ENCODE results near the gene KLHL36.

Gene KLHL36

GRCh38 chr16:84650062-84650991, 2.0 kb downstream of the KLHL36 start:
- H3K27ac ChIP-seq: no peak overlapping the region
- no peak for TF ChIP-seq CTCF (conservative IDR thresholded peaks at IDR 0.05)

GRCh38 chr16:84652566-84652965, 4.3 kb downstream of the KLHL36 start:
- no peak overlapping the region for H3K27ac ChIP-seq
- TF ChIP-seq CTCF (conservative IDR thresholded peaks at IDR 0.05): no peak

GRCh38 chr16:84654238-84654637, 5.9 kb downstream of the KLHL36 start:
- no peak for TF ChIP-seq CTCF (conservative IDR thresholded peaks at IDR 0.05)
- H3K27ac ChIP-seq: no peak overlapping the region

- TF ChIP-seq CTCF (conservative IDR thresholded peaks at IDR 0.05): no peak
Measured at GRCh38 chr16:84654998-84655397, 6.7 kb downstream of the KLHL36 start.

GRCh38 chr16:84656649-84657048, 8.3 kb downstream of the KLHL36 start:
- TF ChIP-seq CTCF (conservative IDR thresholded peaks at IDR 0.05): no peak
- H3K27ac ChIP-seq: no peak overlapping the region

More at GRCh38 chr16:84654998-84655397, 6.7 kb downstream of the KLHL36 start:
- no peak overlapping the region for H3K27ac ChIP-seq

- no peak for TF ChIP-seq CTCF (conservative IDR thresholded peaks at IDR 0.05)
- H3K27ac ChIP-seq: no peak overlapping the region
Measured at GRCh38 chr16:84657229-84657837, 9.0 kb downstream of the KLHL36 start.

- no peak for TF ChIP-seq CTCF (conservative IDR thresholded peaks at IDR 0.05)
- no peak overlapping the region for H3K27ac ChIP-seq
Measured at GRCh38 chr16:84658690-84659089, 10.4 kb downstream of the KLHL36 start.
